RWPE2 (cell line): ENCODE data around the gene NRAP.

Experiments used
- ATAC-seq: fragments of 200-7000 bp; cut with Tn5 transposase; 3 replicates; pipeline ENCODE4 v1.9.1; 2021; ENCODE audit warnings: low read depth
- DNase-seq: peaks from one replicate; pipeline ENCODE4 v3.0.0-alpha.2; 2020; ENCODE audit warnings: low spot score
- H3K27ac ChIP-seq: fragments of 450-650 bp; 2 replicates; pipeline ENCODE4 v1.5.1; 2017; ENCODE audit warnings: mild to moderate bottlenecking; ENCODE audit not compliant: poor library complexity, severe bottlenecking
- H3K27me3 ChIP-seq: fragments of 250-450 bp; sonication (Bioruptor Pico); 2 replicates; pipeline ENCODE4 v1.5.1; 2021; ENCODE audit warnings: mild to moderate bottlenecking, moderate library complexity; ENCODE audit not compliant: insufficient read depth, poor library complexity, severe bottlenecking
- H3K36me3 ChIP-seq: fragments of 250-450 bp; sonication (Bioruptor Pico); 2 replicates; pipeline ENCODE4 v1.5.1; 2020; ENCODE audit warnings: low read depth, mild to moderate bottlenecking, moderate library complexity
- H3K4me1 ChIP-seq: fragments of 250-450 bp; sonication (Bioruptor Pico); 2 replicates; pipeline ENCODE4 v1.5.1; 2021; ENCODE audit warnings: mild to moderate bottlenecking, moderate library complexity; ENCODE audit not compliant: insufficient read depth, poor library complexity, severe bottlenecking
- H3K4me3 ChIP-seq: fragments of 250-450 bp; sonication (Bioruptor Pico); 2 replicates; pipeline ENCODE4 v1.5.1; 2021; ENCODE audit warnings: mild to moderate bottlenecking, moderate library complexity; ENCODE audit not compliant: severe bottlenecking
- H3K9me3 ChIP-seq: fragments of 250-450 bp; sonication (Bioruptor Pico); 2 replicates; pipeline ENCODE4 v1.5.1; 2021; ENCODE audit warnings: mild to moderate bottlenecking, moderate library complexity; ENCODE audit not compliant: severe bottlenecking
- TF ChIP-seq, protein P1 (sequence below): fragments of 450-650 bp; IDR thresholded peaks from one replicate; pipeline ENCODE4 v1.5.1; 2017; ENCODE audit warnings: mild to moderate bottlenecking, moderate library complexity; ENCODE audit not compliant: poor library complexity, severe bottlenecking

NRAP gene

GRCh38 chr10:113697595-113697994 is 33.8 kb upstream of the NRAP start:
- no peaks in the 10 kb centered on the region for H3K9me3 ChIP-seq
- no peaks in the 10 kb centered on the region for H3K4me1 ChIP-seq
- no peak overlapping the region for H3K27ac ChIP-seq
- ATAC-seq = no peak
- TF ChIP-seq, protein P1, sequence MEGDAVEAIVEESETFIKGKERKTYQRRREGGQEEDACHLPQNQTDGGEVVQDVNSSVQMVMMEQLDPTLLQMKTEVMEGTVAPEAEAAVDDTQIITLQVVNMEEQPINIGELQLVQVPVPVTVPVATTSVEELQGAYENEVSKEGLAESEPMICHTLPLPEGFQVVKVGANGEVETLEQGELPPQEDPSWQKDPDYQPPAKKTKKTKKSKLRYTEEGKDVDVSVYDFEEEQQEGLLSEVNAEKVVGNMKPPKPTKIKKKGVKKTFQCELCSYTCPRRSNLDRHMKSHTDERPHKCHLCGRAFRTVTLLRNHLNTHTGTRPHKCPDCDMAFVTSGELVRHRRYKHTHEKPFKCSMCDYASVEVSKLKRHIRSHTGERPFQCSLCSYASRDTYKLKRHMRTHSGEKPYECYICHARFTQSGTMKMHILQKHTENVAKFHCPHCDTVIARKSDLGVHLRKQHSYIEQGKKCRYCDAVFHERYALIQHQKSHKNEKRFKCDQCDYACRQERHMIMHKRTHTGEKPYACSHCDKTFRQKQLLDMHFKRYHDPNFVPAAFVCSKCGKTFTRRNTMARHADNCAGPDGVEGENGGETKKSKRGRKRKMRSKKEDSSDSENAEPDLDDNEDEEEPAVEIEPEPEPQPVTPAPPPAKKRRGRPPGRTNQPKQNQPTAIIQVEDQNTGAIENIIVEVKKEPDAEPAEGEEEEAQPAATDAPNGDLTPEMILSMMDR = no peak
- DNase-seq = no peak
- H3K27me3 ChIP-seq = no peaks in the 10 kb centered on the region
- peaks cover 19% of the 10 kb centered on the region for H3K36me3 ChIP-seq
- no peak overlapping the region for H3K4me3 ChIP-seq

- H3K36me3 ChIP-seq = peaks cover 19% of the 10 kb centered on the region
- no peaks in the 10 kb centered on the region for H3K27me3 ChIP-seq
- H3K4me1 ChIP-seq = no peaks in the 10 kb centered on the region
- TF ChIP-seq, protein P1 = no peak
- H3K4me3 ChIP-seq = no peak overlapping the region
- ATAC-seq (no peak), DNase-seq (no peak)
- H3K27ac ChIP-seq = no peak overlapping the region
- H3K9me3 ChIP-seq = no peaks in the 10 kb centered on the region
Measured at GRCh38 chr10:113695691-113696090, 31.9 kb upstream of the NRAP start.

DNA sequence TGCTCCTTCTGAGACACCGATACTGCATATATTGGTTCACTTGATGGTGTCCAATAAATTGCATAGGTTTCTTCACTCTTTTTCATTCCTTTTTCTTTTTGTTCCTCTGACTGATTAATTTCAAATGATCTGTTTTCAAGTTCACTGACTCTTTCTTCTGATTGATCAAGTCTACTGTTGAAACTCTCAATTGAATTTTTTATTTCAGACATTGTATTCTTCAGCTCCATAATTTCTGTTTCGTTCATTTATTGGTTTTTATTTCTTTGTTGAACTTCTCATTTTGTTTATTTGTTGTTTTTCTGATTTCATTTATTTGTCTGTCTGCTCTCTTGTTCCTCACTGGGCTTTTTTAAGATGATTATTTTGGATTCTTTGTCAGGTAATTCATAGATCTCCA is 29.5 kb upstream of the NRAP start:
- Histone ChIP-seq H3K27ac (no peak overlapping the region), H3K36me3 (0 out of 2 replicates have a peak, but pooled peaks cover 5% of the 10 kb centered on the region), H3K27me3 (no peaks in the 10 kb centered on the region), H3K4me1 (no peaks in the 10 kb centered on the region), H3K9me3 (no peaks in the 10 kb centered on the region), H3K4me3 (no peak overlapping the region)
- ATAC-seq = no peak
- TF ChIP-seq, protein P1 = no peak
- DNase-seq = no peak

DNA sequence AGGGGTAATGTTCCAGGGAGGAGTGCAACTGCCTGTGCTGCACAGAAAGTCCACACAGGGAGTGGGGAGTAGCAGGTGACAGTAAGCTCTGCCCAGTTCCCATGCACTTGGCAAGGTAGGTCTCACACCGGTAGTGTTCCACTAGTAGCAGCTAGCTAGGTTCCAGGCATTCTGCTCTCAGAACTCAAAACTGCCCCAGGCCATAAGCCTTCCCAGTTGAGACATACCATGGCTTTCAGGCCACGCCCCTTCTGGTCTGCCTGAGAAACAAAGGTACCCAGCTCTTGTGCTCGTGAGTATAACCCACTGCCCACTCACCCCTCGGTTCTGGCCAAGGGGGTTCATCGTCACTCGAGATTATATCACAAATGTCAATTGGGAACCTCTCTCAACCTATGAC is 28.4 kb upstream of the NRAP start:
- no peak for ATAC-seq
- H3K27ac ChIP-seq = no peak overlapping the region
- H3K27me3 ChIP-seq = no peaks in the 10 kb centered on the region
- DNase-seq = no peak
- 0 out of 2 replicates have a peak, but pooled peaks cover 5% of the 10 kb centered on the region for H3K36me3 ChIP-seq
- H3K9me3 ChIP-seq = no peaks in the 10 kb centered on the region
- no peak overlapping the region for H3K4me3 ChIP-seq
- no peaks in the 10 kb centered on the region for H3K4me1 ChIP-seq
- TF ChIP-seq, protein P1 = no peak

GRCh38 chr10:113691381-113691780 is 27.5 kb upstream of the NRAP start:
- no peaks in the 10 kb centered on the region for H3K27me3 ChIP-seq
- ATAC-seq = no peak
- no peaks in the 10 kb centered on the region for H3K4me1 ChIP-seq
- no peaks in the 10 kb centered on the region for H3K36me3 ChIP-seq
- H3K4me3 ChIP-seq = no peak overlapping the region
- peaks cover 6% of the 10 kb centered on the region for H3K9me3 ChIP-seq
- TF ChIP-seq, protein P1 = no peak
- DNase-seq = no peak
- H3K27ac ChIP-seq = no peak overlapping the region
